Body of pancreas (tissue), 4 donors: ENCODE data around the gene TEAD3. TPM values are rescaled to one million over a fixed set of nuclear protein-coding genes. Genes with fewer than 3 reads are reported as not detected.

Source experiments
- ATAC-seq: fragments of 150-250 bp; one replicate; pipeline ENCODE4 v1.9.1; 2016
- DNase-seq, 4 donors: peaks; one replicate each; pipeline ENCODE4 v3.0.0-alpha.2; 2019
- H3K27ac ChIP-seq, 4 donors: fragments of 200-600 bp; sonication (generic); 1 replicate in 3 of 4; 2 replicates in 1 of 4; pipeline versions ENCODE4 v1.5.1 to v1.6.1; 2016 to 2019; ENCODE audit warnings: mild to moderate bottlenecking in 1 of 4, mixed read lengths in 1 of 4, moderate library complexity in 1 of 4
- H3K27me3 ChIP-seq, 2 donors: fragments of 200-600 bp; sonication (generic); one replicate each; pipeline ENCODE4 v1.6.0; 2016; ENCODE audit warnings: mild to moderate bottlenecking in 1 of 2
- H3K36me3 ChIP-seq, 2 donors: fragments of 200-600 bp; sonication (generic); replicated peaks in 1 of 2; 2 replicates each; pipeline ENCODE4 v1.5.1; 2016; ENCODE audit warnings: low read depth in 2 of 2; ENCODE audit not compliant: insufficient read depth in 1 of 2
- H3K4me1 ChIP-seq: fragments of 200-600 bp; sonication (generic); one replicate; pipeline ENCODE4 v1.6.0; 2016
- H3K4me3 ChIP-seq, 2 donors: fragments of 200-600 bp; sonication (generic); 1 replicate in 1 of 2; 2 replicates in 1 of 2; pipeline ENCODE4 v1.5.1; 2016 to 2019
- H3K9me3 ChIP-seq, 3 donors: fragments of 200-600 bp; sonication (generic); 1 replicate in 2 of 3; 2 replicates in 1 of 3; pipeline ENCODE4 v1.5.1; 2016
- CTCF ChIP-seq, 7 experiments: fragments of 450-650 bp in 4 of 7; fragments of 200-600 bp in 3 of 7; sonication (generic) in 3 of 7; IDR thresholded peaks; one replicate each; pipeline ENCODE4 v1.5.1; 2016 to 2019; ENCODE audit warnings: antibody characterized with exemption in 7 of 7
- POLR2A ChIP-seq, 3 donors: fragments of 450-650 bp; IDR thresholded peaks; one replicate each; pipeline ENCODE4 v1.6.1; 2016; ENCODE audit warnings: antibody characterized with exemption in 3 of 3, mild to moderate bottlenecking in 2 of 3
- WGBS, 2 donors: methylation state at CpG; one replicate each; pipeline ENCODE4 v1.1.5; 2017; 5-methylcytosine and 5-hydroxymethylcytosine counted together
- intact Hi-C: fragments of 100-400 bp; cut with DNase I; formaldehyde crosslinking; loops from one replicate; pipeline ENCODE4 v1.15.1; 2023
- total RNA-seq, 2 donors: library from RNA; depleted of rRNA; stranded (reverse); fragments of >200 nt; gene quantifications; one replicate each; pipeline ENCODE4 v1.1.0, GENCODE V29; 2016

TEAD3 gene
- total RNA-seq, 2 donors from 2014 or later, result 6.5 to 8.9 TPM

DNA sequence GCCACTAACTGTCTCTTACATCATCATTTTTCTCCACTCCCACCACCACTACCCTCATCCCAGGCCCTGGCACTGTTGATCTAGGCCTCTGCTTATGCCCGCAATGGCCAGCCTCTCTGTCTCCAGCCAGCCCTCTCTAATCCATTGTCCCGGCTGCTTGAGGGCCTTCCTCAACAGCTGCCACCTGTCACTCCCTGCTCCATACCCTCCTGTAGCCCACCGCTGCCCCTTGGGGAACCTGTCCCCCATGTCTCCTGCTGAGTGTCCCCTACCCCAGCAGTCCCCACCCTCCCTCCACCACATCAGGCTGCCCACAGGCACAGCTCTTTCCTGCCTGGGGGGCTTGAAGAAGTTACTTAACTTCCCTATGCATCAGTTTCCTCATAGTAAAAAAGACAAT, 13.4 kb downstream of the TEAD3 start:
- intact Hi-C loops, result no loop called here
- peaks cover 29% of the 10 kb centered on the region for H3K4me1 ChIP-seq

DNA sequence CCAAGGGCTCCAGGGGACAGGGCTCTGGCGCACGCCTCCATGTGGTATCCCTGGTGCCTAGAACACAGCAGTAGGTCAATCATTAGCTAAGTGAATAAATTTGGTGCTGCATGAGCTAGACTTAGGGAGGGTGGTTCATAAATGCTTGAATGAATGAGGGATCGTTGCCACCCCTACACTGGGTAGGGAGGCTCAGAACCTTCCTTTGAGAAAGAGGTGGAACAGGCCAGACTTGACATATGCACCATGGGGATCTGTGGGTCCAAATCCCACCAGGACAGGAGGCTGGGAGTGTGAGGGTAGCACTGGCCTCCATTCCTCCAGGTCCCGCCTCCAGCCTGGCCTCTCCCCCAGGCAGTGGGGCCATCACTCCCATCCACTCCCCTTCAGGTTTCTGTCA, 13.8 kb downstream of the TEAD3 start:
- Histone ChIP-seq H3K36me3 (no peaks in the 10 kb centered on the region), H3K27me3 (no peaks in the 10 kb centered on the region), H3K4me1 (peaks cover 25% of the 10 kb centered on the region), H3K27ac (no peak overlapping the region), H3K9me3 (no peaks in the 10 kb centered on the region), H3K4me3 (no peak overlapping the region)
- intact Hi-C loops, result no loop called here
- ATAC-seq, result no peak
- no peak for DNase-seq
- TF ChIP-seq CTCF (IDR thresholded peaks at IDR 0.05) (no peak), POLR2A (IDR thresholded peaks at IDR 0.05) (no peak)
- 89 to 98% methylated on average over 4 of the region's 4 CpGs for WGBS, 2 donors

More for the DNA sequence above, 13.4 kb downstream of the TEAD3 start:
- no peak for ATAC-seq
- DNase-seq, result no peak
- Histone ChIP-seq H3K36me3 (no peaks in the 10 kb centered on the region), H3K4me3 (no peak overlapping the region), H3K9me3 (no peaks in the 10 kb centered on the region), H3K27ac (no peak overlapping the region), H3K27me3 (no peaks in the 10 kb centered on the region)
- 78 to 96% methylated on average over 3 of the region's 3 CpGs for WGBS, 2 donors
- TF ChIP-seq CTCF (IDR thresholded peaks at IDR 0.05), result no peak
- no peak for TF ChIP-seq POLR2A (IDR thresholded peaks at IDR 0.05)

DNA sequence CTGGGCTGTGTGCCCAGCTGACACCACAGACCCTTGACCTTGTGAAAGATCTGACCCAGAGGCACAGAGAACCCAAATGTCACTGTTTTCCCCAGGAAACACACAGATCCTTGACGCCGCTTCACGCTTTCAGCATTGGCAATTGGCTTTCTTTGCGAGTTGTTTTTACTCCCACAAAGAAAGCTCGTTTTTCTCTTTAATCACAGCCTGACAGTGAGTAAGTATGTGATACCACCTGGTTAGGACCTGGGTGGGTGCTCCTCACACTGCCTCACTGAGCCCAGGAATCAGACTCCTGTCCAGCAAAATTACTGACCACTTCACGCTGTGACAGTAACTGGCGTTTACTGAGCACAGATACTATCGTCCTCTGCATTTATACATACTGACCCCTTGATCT, 15.7 kb downstream of the TEAD3 start:
- WGBS, 2 donors, result 84 to 85% methylated on average over 8 of the region's 8 CpGs
- ATAC-seq (no peak), DNase-seq (no peak)
- peaks cover 14% of the 10 kb centered on the region for H3K4me1 ChIP-seq
- TF ChIP-seq CTCF (IDR thresholded peaks at IDR 0.05) (no peak), POLR2A (IDR thresholded peaks at IDR 0.05) (no peak)
- H3K27me3 ChIP-seq, result no peaks in the 10 kb centered on the region
- no peaks in the 10 kb centered on the region for H3K36me3 ChIP-seq
- intact Hi-C loops, result no loop called here
- H3K9me3 ChIP-seq, result no peaks in the 10 kb centered on the region
- no peak overlapping the region for H3K27ac ChIP-seq
- no peak overlapping the region for H3K4me3 ChIP-seq

- Histone ChIP-seq H3K4me1 (peaks cover 3% of the 10 kb centered on the region), H3K27me3 (no peaks in the 10 kb centered on the region), H3K27ac (no peak overlapping the region), H3K36me3 (no peaks in the 10 kb centered on the region), H3K4me3 (no peak overlapping the region), H3K9me3 (no peaks in the 10 kb centered on the region)
- ATAC-seq, result no peak
- DNase-seq, result no peak
- 94 to 95% methylated on average over 9 to 12 of the region's 12 CpGs for WGBS, 2 donors
- intact Hi-C loops, result no loop called here
- TF ChIP-seq CTCF (IDR thresholded peaks at IDR 0.05), result no peak
- no peak for TF ChIP-seq POLR2A (IDR thresholded peaks at IDR 0.05)
Observed at GRCh38 chr6:35480176-35480575, 16.7 kb downstream of the TEAD3 start.

DNA sequence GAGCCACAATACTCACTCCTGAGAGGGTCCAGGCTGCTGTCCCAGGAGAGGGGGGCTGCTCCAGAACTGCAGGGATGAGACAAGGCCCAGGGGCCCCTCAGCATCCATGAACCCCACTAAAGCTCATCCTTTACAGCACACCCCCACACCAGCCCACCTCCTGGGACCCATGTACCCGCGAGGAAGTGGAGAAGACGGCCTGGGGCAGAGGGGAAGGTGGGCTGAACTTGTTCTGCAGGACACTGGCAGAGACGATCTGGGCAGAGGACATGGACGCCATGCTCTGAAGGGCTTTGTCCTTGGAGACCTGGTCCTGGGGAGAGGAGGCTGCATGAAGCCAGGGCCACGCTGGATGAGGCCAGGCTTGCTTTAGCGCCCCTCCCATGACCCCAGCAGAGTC, 18.6 kb downstream of the TEAD3 start:
- 89 to 92% methylated on average over 7 of the region's 7 CpGs for WGBS, 2 donors
- no peak for DNase-seq

More for the DNA sequence above, 18.6 kb downstream of the TEAD3 start:
- H3K27me3 ChIP-seq, result no peaks in the 10 kb centered on the region
- intact Hi-C loops, result no loop called here
- no peak overlapping the region for H3K27ac ChIP-seq
- no peaks in the 10 kb centered on the region for H3K9me3 ChIP-seq
- H3K4me1 ChIP-seq, result no peaks in the 10 kb centered on the region
- no peak for ATAC-seq
- H3K36me3 ChIP-seq, result no peaks in the 10 kb centered on the region
- TF ChIP-seq POLR2A (IDR thresholded peaks at IDR 0.05), result no peak
- no peak for TF ChIP-seq CTCF (IDR thresholded peaks at IDR 0.05)
- H3K4me3 ChIP-seq, result no peak overlapping the region
